Smooth muscle cell of the pulmonary artery (primary cell): ENCODE data around the gene SFRP4. TPM values are rescaled to one million over a fixed set of nuclear protein-coding genes. Genes with fewer than 3 reads are reported as not detected.

ENCODE experiments used
- total RNA-seq: library from RNA; depleted of rRNA; stranded (reverse); fragments of >200 nt; gene quantifications from 2 replicates; pipeline ENCODE4 v1.2.3, GENCODE V29; 2014

Gene SFRP4
- 72.7 and 95.2 TPM in 2 replicates for total RNA-seq

GRCh38 chr7:37916673-37917660, at the start of gene SFRP4:
TSS of gene SFRP4 (minus strand) at chr7:37916817. CDS start at chr7:37916537, 280 bp downstream.

DNA sequence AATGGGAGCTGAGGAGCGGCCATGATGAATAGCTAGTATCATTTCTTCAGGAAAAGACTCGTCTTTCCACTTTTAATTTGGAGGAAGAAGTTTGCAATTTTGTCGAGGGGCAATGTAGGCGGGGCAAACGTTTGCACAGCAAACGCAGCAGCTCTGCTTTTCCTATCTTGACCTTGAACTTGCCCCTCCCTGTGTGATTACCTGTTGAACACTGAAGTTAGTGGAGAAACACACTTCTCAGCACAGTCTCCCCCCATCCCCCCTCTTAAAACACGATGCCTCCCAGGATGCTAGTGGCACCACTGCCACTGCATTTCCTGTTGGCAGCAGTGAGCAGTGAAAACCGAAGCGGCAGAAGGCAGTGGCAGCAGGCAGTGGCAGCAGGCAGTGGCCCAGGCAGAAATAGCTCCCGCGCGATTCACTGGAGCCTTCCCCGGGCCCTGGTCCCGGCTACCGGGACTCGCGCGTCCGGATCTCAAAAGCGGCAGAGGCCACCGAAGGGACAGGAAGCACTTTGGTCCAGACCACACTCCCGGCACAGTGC, 3.8 kb upstream of the SFRP4 start, which contains the start of gene EPDR1:
Gene EPDR1, plus strand, starts transcription at position 336 of the 544 bp plus-strand sequence. CDS start 300 bp downstream, outside the sequence.

Other genes starting within 250 kb of the SFRP4 start
- not detected in 2 replicates for gene GPR141, start 233.1 kb downstream of the SFRP4 start, total RNA-seq
- gene NME8, start 68.2 kb downstream of the SFRP4 start, total RNA-seq = not detected in 2 replicates
- 43.8 and 113 TPM in 2 replicates for gene EPDR1, start 3.8 kb upstream of the SFRP4 start, total RNA-seq